NAMALWA (cell line): ENCODE results near the gene RGMA.

Experiments used
- DNase-seq: peaks from one replicate; pipeline ENCODE4 v3.0.0-alpha.2; 2015; ENCODE audit warnings: low spot score

The RGMA gene

DNA sequence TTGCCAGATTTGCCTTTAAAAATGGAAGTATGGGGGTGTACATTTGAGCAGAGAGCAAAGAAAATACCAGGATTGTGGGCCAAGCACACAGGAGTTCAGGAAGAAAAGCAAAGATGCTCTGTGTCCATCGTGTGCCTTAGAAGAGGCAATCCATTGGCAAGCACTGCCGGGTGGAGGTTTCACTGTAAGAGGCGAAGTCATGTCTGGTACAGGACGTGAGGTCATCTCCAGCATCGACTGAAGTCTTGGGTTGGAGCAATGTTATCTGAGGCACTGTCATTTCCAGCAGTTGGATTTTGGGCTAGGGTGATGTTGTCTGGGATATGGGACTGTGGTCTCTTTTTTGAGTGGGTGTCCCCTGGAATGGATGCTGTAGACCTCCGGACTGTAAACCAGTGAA, 4.8 kb upstream of the RGMA start:
- DNase-seq, result no peak

DNA sequence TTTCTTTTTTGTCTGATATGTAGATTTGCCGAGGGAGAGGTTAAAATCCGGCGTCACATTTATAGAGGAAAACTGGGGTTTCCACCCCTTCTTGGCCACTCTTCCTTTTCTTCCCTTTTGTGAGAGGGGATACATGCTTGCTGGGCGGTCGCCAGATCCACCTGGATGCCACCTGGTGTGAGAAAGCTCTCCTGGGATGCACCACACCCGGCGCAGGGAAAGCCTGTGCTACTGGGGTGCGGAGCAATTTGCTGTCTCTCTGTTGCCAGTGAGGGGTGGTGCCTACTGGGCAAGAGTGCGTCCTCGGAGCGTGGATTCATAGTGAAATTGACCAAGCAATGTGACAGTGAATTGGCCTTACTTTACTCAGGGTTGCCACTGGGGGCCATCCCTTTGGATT, 2.5 kb upstream of the RGMA start:
- no peak for DNase-seq

DNA sequence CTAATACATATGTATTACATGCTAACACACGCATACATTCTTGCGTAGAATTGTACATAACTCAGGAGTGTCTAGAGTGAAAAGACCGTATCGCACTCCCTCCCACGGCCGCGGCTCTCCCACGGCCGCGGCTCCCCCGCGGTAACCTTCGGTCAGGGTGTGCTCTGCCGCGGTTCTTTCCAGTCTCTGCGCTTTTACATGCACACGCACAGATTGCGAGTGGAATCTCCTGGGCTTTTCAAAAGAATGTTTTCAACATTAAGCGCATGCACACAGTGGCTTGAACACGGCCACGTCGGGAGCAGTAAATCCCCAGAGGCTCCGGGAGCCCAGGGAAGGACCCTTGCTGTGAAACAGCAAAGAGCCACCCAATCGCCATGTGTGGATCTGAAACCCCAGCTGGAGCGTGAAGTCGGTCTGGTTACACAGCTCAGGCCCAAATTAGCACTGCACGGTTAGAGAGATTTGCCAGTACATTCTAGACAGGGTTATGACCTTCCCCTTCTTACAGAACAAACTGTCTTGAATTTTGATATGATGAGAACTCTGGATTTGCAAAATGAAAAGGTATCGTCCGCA, 805 bp upstream of the RGMA start:
- DNase-seq, result no peak

DNA sequence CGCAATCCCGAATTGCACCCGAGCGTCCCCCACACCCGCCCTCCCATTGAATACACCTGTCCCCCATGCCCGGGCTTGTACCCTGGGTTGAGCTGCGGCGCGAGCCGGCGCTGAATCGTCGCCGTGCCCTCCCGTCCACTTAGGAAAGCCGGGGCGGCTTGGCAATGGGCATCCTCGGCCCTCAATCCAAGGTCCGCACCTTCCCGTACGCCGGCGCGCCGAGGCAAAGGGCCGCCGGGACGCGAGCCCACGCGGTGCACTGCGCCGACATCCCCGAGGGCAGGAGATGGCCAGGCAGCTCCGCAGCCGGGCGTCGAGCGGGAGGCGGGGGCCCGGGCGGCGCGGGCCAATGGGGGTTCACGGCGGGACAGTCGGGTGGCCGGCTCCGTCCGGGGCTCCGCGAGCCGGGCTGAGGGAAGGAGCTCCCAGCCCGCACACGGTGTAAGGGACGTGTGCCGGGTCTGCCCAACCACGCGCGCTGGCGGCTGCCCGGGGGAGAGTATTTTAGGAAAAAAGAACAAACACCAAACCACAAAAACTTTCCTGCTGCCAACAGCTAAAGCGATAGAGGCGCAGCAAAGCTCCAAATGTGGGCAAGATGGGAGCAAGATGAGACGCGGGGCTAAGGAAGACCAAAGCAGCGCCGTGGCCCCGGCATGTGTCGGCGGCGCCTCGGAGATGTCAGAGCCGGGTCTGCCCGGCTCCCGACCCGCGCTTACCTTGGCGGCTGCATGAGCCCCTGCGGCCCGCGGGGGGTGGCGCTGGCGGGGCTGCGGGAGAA, 621 bp downstream of the RGMA start:
- DNase-seq, result no peak

DNA sequence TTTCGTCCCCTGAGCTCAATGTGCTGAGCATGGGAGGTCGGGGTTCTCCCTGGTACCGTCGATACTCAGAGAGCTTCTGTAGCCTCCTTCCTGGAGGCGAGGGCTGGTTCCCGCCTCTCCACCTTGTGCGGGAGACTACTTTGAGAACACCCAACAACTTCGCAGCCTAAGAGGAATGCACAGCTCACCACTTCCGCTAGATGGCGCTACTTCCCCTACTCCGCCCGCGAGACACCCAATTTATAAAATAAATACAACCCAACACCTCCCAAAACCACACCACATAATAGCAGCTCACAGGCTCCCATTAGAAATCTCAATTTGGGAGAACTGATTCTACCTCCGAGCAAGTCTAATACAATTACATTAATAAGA, 1.2 kb downstream of the RGMA start:
- peak; percentile 71 for DNase-seq

DNA sequence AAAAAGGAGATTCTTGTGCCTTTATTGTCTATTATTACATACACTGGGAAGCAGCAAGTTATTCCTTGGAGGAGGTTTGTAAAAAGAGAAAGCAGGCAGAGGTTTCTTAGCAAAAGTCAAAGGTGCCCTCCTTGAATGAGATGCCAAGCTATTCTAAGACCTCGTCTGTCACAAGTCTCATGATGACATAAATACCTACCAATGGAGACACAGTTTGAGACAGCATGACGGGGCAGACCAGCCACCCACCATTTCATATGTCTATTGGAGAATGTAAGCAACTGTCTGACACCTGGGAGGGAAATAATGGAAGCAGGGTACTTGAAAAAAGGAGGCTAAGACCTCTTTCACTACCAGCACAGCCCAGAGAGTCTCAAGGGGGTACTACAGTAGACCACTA, 2.2 kb downstream of the RGMA start:
- no peak for DNase-seq

DNA sequence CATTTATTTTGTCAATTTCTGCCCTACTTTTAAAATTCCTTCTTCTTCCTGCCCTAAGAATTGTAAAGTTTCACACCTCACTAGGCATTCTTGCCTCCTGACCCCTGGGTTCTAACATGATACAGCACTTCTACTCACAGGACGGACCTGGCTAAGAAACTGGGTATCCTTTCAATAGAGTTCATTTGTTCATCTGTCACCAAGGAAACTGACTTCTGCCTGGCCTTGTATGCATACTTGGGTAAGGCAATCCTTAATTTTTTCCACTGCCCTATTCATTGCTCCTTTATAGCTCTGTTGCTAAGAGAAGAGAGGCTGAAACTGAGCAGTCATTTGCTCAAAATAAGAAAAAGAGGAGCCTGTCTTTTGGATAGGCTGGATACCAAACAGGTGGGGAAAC, 3.3 kb downstream of the RGMA start:
- DNase-seq, result no peak

DNA sequence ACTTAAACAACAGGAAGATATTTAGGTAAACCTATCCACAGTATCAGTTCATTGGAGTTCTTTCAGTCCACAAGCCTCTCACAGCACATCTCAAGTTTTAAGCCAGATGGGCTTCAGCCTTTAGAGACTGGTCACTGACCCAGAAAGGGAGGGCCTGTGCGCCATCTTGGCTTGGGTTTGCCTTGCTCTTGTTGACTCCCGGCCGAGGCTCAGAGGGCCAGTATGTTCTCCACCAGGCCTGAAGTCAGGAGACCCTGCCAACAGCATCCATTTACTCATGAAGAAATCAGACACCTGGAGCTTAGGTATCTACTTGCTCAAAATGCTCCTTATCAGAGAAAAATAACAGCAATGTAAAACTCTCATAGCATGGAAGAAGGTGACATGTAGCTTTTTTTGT, 6.2 kb downstream of the RGMA start:
- no peak for DNase-seq

DNA sequence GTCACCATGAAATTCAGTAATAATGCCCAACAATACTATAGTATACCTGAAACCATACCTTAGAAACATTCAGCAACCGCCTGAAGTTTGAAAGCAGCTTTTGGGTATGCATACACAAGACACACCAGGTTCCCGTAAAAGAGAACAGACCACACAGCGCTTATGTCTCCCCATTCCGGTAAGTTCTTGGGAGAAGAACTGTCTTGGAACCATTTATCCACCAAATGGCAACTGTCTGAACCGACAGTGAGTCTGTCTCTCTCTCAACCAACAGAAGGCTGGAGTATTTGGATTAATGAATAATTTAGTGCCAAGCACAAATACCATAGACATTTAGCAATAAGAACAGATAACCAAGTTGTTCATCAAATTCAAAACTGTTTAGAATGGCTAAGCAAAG, 7.6 kb downstream of the RGMA start:
- DNase-seq, result no peak

DNA sequence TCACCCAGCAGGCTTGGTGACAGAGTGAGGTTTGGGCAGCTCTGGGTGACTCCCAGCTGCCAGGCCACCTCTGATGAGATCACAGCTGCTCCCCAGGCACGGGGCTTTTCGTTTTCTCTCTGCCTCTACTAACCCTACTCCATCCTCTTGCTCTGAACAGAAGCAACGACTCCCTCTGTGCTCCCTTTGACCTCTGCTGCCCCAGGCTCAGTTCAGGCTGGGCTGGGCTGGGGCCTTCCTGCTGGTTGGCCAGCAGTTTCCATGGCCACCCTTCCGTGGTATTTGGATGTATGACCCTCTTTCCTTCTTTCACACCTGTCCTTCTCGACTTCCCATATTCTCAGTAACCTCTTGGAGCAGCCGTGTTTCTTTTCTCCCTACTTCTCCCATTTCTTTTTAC, 8.6 kb downstream of the RGMA start:
- no peak for DNase-seq

DNA sequence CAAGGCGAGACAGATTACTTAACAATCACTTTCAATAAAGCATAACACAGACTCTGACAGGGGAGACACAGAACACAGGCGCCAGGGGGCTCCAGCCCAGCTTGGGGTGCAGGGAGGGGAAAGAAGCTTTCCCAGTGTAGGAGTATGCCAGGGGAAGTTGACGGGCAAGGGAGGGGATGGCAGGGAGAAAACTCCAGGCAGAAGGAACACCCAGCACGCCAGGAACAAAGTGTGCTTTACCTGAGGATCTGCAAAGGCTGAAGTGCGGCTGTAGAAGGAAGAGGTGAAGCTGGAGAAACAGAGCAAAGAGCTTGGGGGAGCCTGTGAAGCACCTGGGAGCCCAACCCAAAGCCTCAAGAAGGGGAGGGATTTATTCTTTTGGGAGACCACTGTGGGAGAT, 12.1 kb downstream of the RGMA start:
- DNase-seq, result no peak

DNA sequence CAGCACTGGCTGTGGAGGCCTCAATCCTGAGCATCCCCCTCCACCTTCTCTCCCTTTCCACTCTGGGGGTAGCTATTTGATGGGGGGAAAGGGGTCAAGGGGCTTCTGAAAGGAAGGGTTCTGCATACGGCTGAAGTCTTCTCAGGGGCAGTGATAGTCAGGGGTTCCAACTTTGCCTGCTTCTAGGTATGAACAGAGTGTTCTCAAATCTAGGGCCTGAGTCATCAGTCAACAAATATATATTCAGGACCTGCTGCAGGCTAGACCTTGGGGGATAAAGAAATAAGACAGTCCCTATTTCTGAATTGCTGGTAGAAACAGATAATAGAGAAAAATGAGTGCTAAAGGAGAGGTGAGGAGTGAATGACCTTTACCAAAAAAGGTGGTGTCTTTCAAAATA, 12.8 kb downstream of the RGMA start:
- no peak for DNase-seq

DNA sequence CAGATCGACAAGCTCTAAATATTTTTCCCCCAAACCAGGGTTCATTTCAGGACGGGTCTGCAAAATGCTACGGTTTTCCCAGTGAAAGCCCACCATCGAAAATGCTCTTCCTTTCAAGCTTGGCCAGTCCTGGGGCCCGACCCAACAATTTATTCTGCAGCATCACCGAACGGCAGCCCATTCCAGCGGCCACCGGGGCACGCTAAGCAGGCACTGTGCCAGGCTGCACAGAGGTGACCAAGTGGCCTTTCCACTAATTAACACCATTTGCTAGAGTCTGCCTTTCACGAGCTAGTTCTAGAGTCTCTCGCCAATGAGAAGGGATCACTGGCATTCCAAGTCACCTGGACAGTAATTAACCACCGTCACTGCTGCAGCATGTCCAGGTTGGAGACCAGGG, 14.4 kb downstream of the RGMA start:
- DNase-seq, result no peak

DNA sequence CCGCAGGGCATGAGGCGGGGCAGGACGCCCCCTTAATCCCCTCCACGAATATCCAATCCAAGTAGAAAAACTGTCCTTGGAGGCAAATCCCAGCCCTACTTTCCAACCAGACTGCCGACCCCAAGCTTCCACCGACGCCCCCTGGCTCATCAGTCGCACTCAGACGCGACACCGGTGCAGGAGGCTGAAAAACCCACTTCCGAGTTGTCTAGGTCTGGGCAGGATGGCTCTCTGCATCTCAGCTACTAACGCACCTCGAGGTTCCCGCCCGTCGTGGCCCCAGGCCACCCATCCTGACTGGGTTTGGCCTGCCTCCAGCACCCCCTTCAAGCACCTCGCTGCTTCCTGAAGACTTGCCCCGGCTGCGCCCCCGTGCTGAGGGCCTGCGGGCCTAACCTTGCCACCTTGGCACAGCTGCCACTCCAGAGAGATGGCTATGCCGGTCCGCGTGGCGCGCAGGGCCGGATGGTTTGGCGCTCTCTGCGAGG, 15.5 kb downstream of the RGMA start:
- no peak for DNase-seq

DNA sequence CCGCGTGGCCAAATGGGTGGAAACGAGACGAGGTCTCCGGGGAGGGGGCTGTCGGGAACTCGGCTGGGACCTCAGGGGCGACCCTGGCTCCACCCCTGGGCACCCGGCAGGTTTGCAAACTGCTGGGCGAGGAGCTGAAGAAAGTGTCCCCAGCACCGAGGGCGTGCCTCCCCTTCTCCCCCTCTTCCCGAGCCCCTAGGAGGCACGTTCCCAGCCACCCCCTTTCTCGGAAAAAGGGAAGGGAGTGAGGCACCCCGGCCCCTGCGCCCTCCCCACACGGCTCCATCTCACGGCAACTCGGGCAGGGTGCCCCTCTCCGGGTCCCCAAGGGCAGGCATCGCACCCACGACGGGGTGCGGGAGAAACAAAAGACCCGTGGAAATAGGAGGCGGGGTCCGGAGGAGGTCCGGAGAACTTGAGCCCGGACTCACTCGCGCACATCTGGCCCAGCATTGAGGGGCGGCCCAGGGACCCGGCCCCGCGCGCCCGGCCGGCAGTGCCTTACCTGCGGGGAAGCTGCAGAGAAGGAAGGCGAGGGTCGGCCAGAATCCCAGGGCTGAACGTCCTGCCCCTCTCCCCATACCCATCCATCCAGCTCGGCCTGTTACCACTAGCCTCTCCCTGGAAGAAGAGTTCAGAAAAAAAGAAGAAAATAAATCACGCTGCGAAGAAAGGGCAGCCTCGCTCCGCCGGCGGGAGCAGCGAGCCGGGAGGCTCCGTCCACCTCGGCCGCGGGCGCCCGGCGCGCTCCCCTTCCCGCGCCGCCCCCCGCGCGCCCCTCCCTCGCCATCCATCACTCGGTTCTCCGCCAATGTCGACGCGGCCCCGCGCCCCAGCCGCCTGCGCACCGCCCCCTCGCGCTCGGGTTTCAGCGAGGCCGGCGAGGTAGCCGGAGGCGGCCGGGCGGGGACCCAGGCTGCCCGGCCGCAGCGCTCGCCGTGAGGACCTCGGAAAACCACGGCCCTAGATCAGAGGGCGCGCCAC, 16.3 kb downstream of the RGMA start:
- DNase-seq, result no peak

DNA sequence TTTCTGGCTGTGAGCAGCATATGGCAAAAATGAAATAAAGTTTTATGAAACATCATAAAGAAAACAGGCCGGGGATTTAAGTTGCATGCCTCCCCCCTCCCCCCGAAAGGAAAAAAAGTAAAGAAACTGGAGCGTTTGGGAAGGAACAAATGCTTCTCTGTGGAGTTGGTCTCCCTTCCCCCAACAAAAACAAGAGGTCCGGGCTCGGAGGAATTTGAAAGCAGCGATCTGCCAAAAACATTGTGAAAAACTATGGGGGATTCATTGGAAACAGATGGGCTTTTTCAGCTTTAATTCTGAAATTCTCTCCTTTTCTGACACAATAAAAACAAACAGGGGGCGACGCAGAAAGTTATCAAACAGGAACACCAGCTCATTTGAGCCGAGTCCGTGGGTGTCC, 17.0 kb downstream of the RGMA start:
- no peak for DNase-seq

DNA sequence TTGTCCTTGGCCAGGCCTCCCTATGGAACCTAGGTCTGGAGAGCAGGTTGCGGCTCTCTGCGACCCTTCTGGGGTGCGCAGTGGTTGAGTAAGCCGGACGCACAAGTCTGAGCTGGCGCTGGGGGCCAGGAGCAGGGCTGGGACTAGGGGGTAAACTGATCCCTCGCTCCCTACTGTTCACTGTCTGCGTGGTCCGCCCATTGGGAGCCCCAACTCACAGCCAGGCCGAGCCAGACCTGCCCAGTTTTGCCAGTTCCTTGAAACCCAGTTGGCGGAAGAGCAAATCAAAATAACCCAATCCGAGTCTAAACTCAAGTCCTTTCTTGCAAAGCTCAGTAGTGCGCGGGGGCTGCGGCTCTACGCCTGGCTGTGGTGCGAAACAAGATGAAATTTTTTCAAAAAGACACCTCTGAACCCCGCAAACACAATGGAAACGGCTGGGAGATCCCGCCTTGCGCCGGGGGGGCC, 17.5 kb downstream of the RGMA start:
- DNase-seq, result no peak

DNA sequence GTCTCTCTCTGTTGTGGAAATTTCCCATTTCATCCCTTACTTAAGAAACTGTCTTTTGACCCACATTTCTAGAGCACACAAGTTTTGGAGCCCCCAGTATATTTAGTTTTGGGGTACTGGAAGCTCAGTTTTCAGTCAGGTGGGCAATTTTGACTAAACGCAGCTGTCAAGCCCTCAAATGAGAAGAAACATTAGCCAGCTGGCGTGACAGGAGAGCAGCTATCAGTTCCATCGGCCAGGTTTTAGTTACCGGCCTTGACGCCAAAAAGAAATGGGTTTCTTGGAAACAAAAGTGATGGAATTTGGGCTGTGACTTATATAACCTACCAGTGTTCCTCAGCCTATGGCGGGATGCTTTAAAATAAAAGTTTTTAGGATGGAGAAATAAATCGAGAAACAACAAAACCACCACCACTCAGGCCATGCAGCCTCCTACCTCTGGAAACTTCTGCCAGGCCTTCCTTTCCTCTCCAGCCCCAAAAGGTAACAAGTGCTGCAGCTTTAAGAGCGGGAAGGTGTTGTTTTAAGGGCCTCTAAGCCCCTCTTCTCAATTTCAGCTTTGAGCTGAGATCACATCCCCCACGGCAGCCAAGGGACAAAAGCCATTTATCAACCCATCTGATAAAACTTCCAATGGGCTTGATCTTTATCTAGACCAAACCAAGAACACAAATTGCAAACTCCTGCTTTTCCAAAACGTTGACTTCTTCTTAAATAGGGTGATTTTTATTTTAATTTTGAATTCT, 18.3 kb downstream of the RGMA start:
- no peak for DNase-seq

DNA sequence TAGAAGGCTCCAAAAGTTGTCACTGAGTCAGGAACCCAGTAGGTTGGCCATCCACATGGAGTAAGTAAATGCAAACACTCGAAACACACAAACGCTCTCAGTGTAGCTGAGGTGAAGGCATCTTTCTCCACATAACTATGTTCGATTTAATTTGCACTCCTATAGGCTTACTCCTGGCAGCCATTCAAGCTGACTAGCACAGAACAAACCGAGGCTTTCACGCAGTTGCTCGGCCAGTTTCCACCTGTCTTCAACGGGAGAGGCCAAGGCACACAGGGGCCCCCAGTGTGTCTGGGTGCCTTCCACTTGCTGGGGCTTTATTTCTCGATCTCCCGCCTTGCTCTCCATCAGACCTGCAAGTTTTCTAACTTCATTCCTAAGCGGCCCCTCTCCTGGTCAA, 18.9 kb downstream of the RGMA start:
- DNase-seq, result no peak

DNA sequence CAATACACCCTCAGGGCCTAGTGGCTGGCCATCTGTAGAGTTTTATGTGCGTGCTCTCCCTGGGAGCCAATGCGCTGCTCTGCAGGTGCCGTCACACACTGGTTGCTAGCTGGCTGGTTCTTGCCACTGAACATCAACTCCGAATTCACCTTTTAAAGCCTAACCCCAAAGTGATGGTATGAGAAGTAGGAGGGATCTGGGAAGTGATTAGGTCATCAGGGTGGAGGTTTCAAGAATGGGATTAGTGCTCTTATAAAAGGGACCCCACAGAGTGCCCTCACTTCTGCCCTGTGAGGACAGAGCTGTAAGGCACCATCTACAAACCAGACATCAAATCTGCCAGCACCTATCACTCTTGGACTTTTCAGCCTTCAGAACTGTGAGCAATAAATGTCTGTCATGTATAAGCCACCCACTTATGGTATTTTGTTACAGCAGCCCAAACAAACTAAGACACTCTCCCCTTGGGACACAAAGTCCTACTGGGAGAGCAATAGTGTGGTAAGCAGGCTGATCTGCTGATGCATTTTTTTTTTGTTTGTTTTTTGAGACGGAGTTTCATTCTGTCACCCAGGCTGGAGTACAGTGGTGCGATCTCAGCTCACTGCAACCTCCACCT, 20.3 kb downstream of the RGMA start:
- no peak for DNase-seq

DNA sequence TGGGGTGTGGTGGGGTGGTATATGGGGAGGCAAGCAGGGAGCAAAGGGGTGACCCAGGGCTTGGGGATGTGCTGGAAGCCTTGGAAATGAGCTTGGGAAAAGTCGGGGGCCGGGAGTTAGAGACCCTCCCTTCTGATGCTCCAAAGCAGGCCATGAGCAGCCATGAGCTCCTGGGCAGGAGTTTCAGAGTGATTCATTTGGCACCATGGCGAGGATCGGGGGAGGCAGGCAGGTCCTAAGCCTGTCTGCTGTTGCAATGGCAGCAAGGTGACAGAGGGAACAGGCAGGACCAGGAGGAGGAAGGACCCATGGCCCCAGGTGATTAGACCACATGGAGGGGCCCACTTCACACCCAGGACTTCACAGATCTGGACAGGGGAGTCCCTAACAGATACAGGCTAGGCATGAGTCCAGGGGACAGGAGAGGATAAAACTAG, 21.3 kb downstream of the RGMA start:
- DNase-seq, result no peak
